ENCODE measurements around the gene THPO.

DNA sequence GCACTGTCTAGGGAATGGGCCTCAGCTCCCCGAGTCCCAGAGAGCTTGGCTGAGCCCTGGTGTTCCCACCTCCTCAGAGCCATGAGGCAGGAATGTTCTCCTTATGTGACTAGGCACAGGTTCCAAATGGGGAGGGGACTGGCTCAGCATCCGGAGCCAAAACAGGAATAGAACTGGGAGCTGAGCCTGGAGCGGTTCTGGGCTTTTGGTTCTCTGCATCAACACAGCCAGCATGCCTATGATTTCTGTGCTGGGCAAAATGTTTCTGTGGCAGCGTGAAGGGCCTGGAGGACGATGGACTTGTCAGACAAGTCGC lies 40.6 kb downstream of the THPO start, which contains the start of gene FAM131A:
- TF ChIP-seq, protein P1, sequence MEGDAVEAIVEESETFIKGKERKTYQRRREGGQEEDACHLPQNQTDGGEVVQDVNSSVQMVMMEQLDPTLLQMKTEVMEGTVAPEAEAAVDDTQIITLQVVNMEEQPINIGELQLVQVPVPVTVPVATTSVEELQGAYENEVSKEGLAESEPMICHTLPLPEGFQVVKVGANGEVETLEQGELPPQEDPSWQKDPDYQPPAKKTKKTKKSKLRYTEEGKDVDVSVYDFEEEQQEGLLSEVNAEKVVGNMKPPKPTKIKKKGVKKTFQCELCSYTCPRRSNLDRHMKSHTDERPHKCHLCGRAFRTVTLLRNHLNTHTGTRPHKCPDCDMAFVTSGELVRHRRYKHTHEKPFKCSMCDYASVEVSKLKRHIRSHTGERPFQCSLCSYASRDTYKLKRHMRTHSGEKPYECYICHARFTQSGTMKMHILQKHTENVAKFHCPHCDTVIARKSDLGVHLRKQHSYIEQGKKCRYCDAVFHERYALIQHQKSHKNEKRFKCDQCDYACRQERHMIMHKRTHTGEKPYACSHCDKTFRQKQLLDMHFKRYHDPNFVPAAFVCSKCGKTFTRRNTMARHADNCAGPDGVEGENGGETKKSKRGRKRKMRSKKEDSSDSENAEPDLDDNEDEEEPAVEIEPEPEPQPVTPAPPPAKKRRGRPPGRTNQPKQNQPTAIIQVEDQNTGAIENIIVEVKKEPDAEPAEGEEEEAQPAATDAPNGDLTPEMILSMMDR (IDR thresholded peaks at IDR 0.05), result no peak
- TF ChIP-seq POLR2A (IDR thresholded peaks at IDR 0.05), result no peak

Measured in lower leg skin (tissue), 3 donors.